Neural cell (in vitro differentiated cells): ENCODE measurements around the gene NSUN4.

Source experiments
- EP300 ChIP-seq: fragments of 450-650 bp; conservative IDR thresholded peaks from 2 replicates; pipeline ENCODE4 v1.6.1; 2014; ENCODE audit warnings: antibody characterized with exemption, mild to moderate bottlenecking, moderate library complexity; ENCODE audit not compliant: poor library complexity, severe bottlenecking
- EZH2 ChIP-seq: fragments of 200-600, 300-800 bp; shearing (Covaris generic), sonication (generic); IDR thresholded peaks from 2 replicates; pipeline ENCODE4 v1.6.1; 2014; ENCODE audit warnings: antibody characterized with exemption, low read length, borderline replicate concordance, mild to moderate bottlenecking; ENCODE audit not compliant: insufficient read depth, poor library complexity, severe bottlenecking
- MXI1 ChIP-seq: fragments of 450-650 bp; conservative IDR thresholded peaks from 2 replicates; pipeline ENCODE4 v1.6.1; 2014; ENCODE audit warnings: antibody characterized with exemption, mild to moderate bottlenecking; ENCODE audit not compliant: poor library complexity, severe bottlenecking
- POLR2AphosphoS5 ChIP-seq: IDR thresholded peaks from 2 replicates; pipeline ENCODE4 v1.6.1; 2012
- RAD21 ChIP-seq: fragments of 450-650 bp; conservative IDR thresholded peaks from 2 replicates; pipeline ENCODE4 v1.6.1; 2014; ENCODE audit warnings: antibody characterized with exemption, mild to moderate bottlenecking, moderate library complexity
- TAF1 ChIP-seq: IDR thresholded peaks from 2 replicates; pipeline ENCODE4 v1.6.1; 2012; ENCODE audit warnings: low read depth
- TF ChIP-seq, protein P1 (sequence below): fragments of 450-650 bp; IDR thresholded peaks from 2 replicates; pipeline ENCODE4 v1.5.1; 2014; ENCODE audit warnings: antibody characterized with exemption, mild to moderate bottlenecking, moderate library complexity; ENCODE audit not compliant: poor library complexity, severe bottlenecking

DNA sequence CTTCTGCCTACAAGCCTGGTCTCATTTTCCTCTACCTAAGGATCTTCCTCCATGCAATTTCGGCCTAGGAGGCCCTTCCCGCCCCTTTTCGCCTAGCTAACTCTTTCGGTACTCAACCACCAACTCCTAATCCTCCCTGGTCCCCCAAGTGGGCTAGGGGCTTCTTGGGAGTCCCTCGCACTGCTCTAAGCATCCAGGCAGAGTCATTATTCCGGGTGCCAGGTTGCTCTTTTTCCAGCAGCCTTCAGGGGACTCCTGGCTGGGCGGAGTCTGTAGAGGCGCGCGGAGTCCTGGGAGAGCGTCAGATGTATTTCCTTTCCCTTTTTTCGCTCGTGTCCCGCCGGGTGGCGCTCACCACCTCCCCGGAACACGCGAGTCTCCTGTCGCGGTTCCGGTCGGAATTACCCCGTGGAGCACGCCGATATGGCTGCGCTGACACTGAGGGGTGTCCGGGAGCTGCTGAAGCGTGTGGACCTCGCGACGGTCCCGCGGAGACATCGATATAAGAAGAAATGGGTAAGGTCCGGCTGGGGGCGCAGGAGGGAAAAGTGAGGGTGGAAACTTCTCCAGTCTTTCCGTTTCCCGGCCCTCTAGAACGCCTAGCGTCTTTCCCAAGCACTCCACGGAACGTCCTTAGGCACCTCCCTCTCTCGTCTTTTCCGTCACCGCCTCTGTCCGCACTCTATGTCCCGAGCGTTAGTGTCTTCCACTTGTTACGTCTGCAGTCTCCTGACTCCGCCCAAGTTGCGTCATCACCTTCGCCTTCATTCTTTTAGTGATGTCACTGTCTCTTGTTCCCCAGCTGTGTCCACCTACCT is at the start of gene NSUN4:
- TF ChIP-seq, protein P1, sequence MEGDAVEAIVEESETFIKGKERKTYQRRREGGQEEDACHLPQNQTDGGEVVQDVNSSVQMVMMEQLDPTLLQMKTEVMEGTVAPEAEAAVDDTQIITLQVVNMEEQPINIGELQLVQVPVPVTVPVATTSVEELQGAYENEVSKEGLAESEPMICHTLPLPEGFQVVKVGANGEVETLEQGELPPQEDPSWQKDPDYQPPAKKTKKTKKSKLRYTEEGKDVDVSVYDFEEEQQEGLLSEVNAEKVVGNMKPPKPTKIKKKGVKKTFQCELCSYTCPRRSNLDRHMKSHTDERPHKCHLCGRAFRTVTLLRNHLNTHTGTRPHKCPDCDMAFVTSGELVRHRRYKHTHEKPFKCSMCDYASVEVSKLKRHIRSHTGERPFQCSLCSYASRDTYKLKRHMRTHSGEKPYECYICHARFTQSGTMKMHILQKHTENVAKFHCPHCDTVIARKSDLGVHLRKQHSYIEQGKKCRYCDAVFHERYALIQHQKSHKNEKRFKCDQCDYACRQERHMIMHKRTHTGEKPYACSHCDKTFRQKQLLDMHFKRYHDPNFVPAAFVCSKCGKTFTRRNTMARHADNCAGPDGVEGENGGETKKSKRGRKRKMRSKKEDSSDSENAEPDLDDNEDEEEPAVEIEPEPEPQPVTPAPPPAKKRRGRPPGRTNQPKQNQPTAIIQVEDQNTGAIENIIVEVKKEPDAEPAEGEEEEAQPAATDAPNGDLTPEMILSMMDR: peak; percentile 99
- TF ChIP-seq EZH2: no peak
- peak; percentile 95 for TF ChIP-seq MXI1
- TF ChIP-seq EP300: peak; percentile 77
- TF ChIP-seq RAD21: peak; percentile 64
- TF ChIP-seq POLR2AphosphoS5: peak; percentile 86
- peak; percentile 97 for TF ChIP-seq TAF1
